NCI-H1105 (cell line): ENCODE data around the gene CYSLTR2.

Source experiments
- DNase-seq: peaks from one replicate; lab custom pipeline; 2025; lab: John Stamatoyannopoulos, UW

The CYSLTR2 gene

GRCh38 chr13:48653472-48653939 lies at the start of gene CYSLTR2:
Gene CYSLTR2, plus strand, starts transcription at chr13:48653929. Its CDS starts 52,889 bp downstream, at chr13:48706818.
- no peak for DNase-seq

GRCh38 chr13:48615049-48615448 lies 38.7 kb upstream of the CYSLTR2 start:
- DNase-seq: no peak

GRCh38 chr13:48618937-48619336 lies 34.8 kb upstream of the CYSLTR2 start:
- DNase-seq: no peak

- no peak for DNase-seq
Observed at GRCh38 chr13:48621056-48621455, 32.7 kb upstream of the CYSLTR2 start.

- no peak for DNase-seq
Observed at GRCh38 chr13:48624016-48624415, 29.7 kb upstream of the CYSLTR2 start.

- DNase-seq: no peak
Observed at GRCh38 chr13:48624858-48625257, 28.9 kb upstream of the CYSLTR2 start.

GRCh38 chr13:48625413-48626076 lies 28.2 kb upstream of the CYSLTR2 start:
- DNase-seq: no peak

GRCh38 chr13:48626077-48626449 lies 27.7 kb upstream of the CYSLTR2 start:
- DNase-seq: no peak

GRCh38 chr13:48626726-48627451 lies 26.8 kb upstream of the CYSLTR2 start:
- no peak for DNase-seq

GRCh38 chr13:48629277-48629676 lies 24.5 kb upstream of the CYSLTR2 start:
- DNase-seq: no peak

GRCh38 chr13:48630291-48630690 lies 23.4 kb upstream of the CYSLTR2 start:
- DNase-seq: no peak

GRCh38 chr13:48630773-48631172 lies 23.0 kb upstream of the CYSLTR2 start:
- no peak for DNase-seq

- DNase-seq: no peak
Observed at GRCh38 chr13:48631441-48631840, 22.3 kb upstream of the CYSLTR2 start.

GRCh38 chr13:48633700-48634099 lies 20.0 kb upstream of the CYSLTR2 start:
- no peak for DNase-seq

- no peak for DNase-seq
Observed at GRCh38 chr13:48634636-48635035, 19.1 kb upstream of the CYSLTR2 start.

- DNase-seq: no peak
Observed at GRCh38 chr13:48635478-48635877, 18.3 kb upstream of the CYSLTR2 start.

GRCh38 chr13:48636550-48636949 lies 17.2 kb upstream of the CYSLTR2 start:
- DNase-seq: no peak

- no peak for DNase-seq
Observed at GRCh38 chr13:48637601-48638000, 16.1 kb upstream of the CYSLTR2 start.

GRCh38 chr13:48640767-48641166 lies 13.0 kb upstream of the CYSLTR2 start:
- no peak for DNase-seq

- DNase-seq: no peak
Observed at GRCh38 chr13:48641404-48641803, 12.3 kb upstream of the CYSLTR2 start.

- no peak for DNase-seq
Observed at GRCh38 chr13:48642061-48642460, 11.7 kb upstream of the CYSLTR2 start.

- DNase-seq: no peak
Observed at GRCh38 chr13:48643159-48643558, 10.6 kb upstream of the CYSLTR2 start.

- no peak for DNase-seq
Observed at GRCh38 chr13:48644141-48644540, 9.6 kb upstream of the CYSLTR2 start.

GRCh38 chr13:48644951-48645350 lies 8.8 kb upstream of the CYSLTR2 start:
- DNase-seq: no peak
